Esophagus muscularis mucosa (tissue), 4 donors: ENCODE results near the gene SLC25A1. TPM values are rescaled to one million over a fixed set of nuclear protein-coding genes. Genes with fewer than 3 reads are reported as not detected.
A peak's percentile ranks its signal among the peaks of the same experiment; 100 is the strongest.

ENCODE experiments used
- DNase-seq: peaks from one replicate; pipeline ENCODE4 v3.0.0-alpha.2; 2017; ENCODE audit errors: extremely low spot score
- H3K27ac ChIP-seq, 4 donors: fragments of 200-600 bp; sonication (generic); replicated peaks in 1 of 4; 1 replicate in 3 of 4; 2 replicates in 1 of 4; pipeline ENCODE4 v1.5.1; 2016 to 2019; ENCODE audit warnings: mild to moderate bottlenecking in 1 of 4
- H3K27me3 ChIP-seq, 4 donors: fragments of 200-600 bp; sonication (generic); one replicate each; pipeline versions ENCODE4 v1.5.1 to v1.6.0; 2016 to 2019
- H3K36me3 ChIP-seq, 4 donors: fragments of 200-600 bp; sonication (generic); one replicate each; pipeline ENCODE4 v1.5.1; 2016 to 2019
- H3K4me1 ChIP-seq, 4 donors: fragments of 200-600 bp; sonication (generic); one replicate each; pipeline ENCODE4 v1.5.1; 2016 to 2019
- H3K4me3 ChIP-seq, 4 donors: fragments of 200-600 bp; sonication (generic); 1 replicate in 2 of 4; 2 replicates in 2 of 4; pipeline ENCODE4 v1.5.1; 2016 to 2019; ENCODE audit warnings: mild to moderate bottlenecking in 4 of 4, moderate library complexity in 1 of 4
- H3K9me3 ChIP-seq, 4 donors: fragments of 200-600 bp; sonication (generic); 1 replicate in 3 of 4; 2 replicates in 1 of 4; pipeline ENCODE4 v1.5.1; 2016 to 2019
- EP300 ChIP-seq: sonication (generic); formaldehyde crosslinking; IDR thresholded peaks from one replicate; pipeline ENCODE4 v1.6.1; 2017; ENCODE audit warnings: antibody characterized with exemption
- POLR2A ChIP-seq: fragments of 450-650 bp; IDR thresholded peaks from one replicate; pipeline ENCODE4 v1.6.1; 2017; ENCODE audit warnings: antibody characterized with exemption, moderate library complexity, mild to moderate bottlenecking, low read depth
- POLR2AphosphoS5 ChIP-seq, 2 donors: sonication (generic); formaldehyde crosslinking; IDR thresholded peaks; one replicate each; pipeline ENCODE4 v1.6.1; 2017; ENCODE audit warnings: antibody characterized with exemption in 2 of 2
- WGBS: methylation state at CpG from one replicate; pipeline ENCODE4 v1.1.5; 2018; 5-methylcytosine and 5-hydroxymethylcytosine counted together
- intact Hi-C: fragments of 100-400 bp; cut with DNase I; formaldehyde crosslinking; loops from one replicate; pipeline ENCODE4 v1.15.1; 2023
- total RNA-seq, 4 donors: library from RNA; depleted of rRNA; stranded (reverse); fragments of >200 nt; gene quantifications; one replicate each; pipeline versions ENCODE4 v1.1.0 to v1.2.1, GENCODE V29; 2016
- TF ChIP-seq, protein P1 (sequence below), 3 experiments: fragments of 200-600 bp in 2 of 3; fragments of 450-650 bp in 1 of 3; sonication (generic) in 2 of 3; IDR thresholded peaks; one replicate each; pipeline ENCODE4 v1.5.1; 2017 to 2019; ENCODE audit warnings: antibody characterized with exemption in 3 of 3, mild to moderate bottlenecking in 2 of 3, moderate library complexity in 1 of 3

The SLC25A1 gene
- total RNA-seq, 4 donors from 2014 or later = 57.3 to 88.9 (median 71.8) TPM

DNA sequence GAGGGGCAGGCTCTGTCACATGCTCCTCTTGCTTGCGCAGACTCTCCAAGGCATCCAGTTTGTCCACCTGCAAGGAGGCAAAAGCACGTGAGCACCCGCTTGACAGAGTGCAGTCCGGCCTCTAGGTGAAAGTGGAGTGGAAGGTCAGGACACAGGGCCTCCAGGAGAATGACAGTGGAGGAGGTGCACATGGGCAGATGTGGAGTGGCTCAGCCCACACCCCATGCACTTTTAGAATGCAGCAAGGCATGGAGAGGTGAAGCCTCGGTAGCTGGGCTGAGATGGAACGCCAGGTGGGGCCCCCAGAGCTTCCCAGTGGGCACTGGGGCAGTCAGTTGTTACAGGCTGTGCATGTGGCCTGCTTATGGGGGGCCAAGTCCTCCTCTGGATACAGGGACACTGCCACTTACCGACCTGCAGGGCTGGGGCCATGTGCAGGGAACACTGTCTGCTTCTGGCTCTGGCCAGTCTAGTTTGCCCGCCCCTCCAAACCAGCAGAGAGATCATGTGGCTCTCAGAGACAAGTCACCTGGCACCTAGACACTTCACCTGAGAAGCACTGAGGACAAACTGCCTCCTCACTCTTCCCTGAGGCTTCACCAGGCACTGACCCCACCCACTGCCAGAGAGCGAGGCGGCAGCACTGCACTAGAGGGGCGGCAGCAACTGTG, 2.3 kb upstream of the SLC25A1 start:
- Histone ChIP-seq H3K4me1 (peaks cover 13 to 33% (median 31%) of the 10 kb centered on the region in 4 donors), H3K27me3 (no peaks in the 10 kb centered on the region), H3K4me3 (no peak overlapping the region), H3K27ac (no peak overlapping the region), H3K36me3 (peaks cover 0 to 5% (median 2%) of the 10 kb centered on the region in 4 donors), H3K9me3 (no peaks in the 10 kb centered on the region)
- no peak for DNase-seq
- no peak for TF ChIP-seq POLR2A
- TF ChIP-seq, protein P1, sequence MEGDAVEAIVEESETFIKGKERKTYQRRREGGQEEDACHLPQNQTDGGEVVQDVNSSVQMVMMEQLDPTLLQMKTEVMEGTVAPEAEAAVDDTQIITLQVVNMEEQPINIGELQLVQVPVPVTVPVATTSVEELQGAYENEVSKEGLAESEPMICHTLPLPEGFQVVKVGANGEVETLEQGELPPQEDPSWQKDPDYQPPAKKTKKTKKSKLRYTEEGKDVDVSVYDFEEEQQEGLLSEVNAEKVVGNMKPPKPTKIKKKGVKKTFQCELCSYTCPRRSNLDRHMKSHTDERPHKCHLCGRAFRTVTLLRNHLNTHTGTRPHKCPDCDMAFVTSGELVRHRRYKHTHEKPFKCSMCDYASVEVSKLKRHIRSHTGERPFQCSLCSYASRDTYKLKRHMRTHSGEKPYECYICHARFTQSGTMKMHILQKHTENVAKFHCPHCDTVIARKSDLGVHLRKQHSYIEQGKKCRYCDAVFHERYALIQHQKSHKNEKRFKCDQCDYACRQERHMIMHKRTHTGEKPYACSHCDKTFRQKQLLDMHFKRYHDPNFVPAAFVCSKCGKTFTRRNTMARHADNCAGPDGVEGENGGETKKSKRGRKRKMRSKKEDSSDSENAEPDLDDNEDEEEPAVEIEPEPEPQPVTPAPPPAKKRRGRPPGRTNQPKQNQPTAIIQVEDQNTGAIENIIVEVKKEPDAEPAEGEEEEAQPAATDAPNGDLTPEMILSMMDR (IDR thresholded peaks at IDR 0.05) = no peak
- 89% methylated on average over 11 of the region's 11 CpGs for WGBS
- intact Hi-C loops = loop anchor here (10.0 kb wide), 2 partner anchors 184 to 454 kb away; no protein-coding TSS in a partner anchor

DNA sequence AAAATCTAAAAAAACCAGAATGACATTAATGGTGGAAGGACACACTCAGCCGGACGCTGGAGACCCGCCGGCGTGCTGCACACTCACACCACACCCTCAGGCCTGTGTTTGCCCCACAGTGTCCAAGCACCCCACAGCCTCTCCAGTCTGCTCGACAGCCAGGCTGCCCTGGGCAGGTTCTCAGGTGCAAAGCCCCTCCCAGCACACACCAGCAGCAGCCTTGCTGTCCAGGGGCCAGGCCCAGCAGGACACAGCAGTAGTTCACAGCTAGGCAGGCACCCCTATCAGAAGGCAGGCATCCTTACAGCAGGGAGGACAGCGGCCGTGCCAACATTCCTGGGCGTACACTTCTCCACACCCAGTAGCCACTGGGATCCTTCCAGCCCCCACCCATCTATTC, 1.7 kb upstream of the SLC25A1 start:
- no peak overlapping the region for H3K4me3 ChIP-seq
- H3K36me3 ChIP-seq = peaks cover 0 to 10% (median 2%) of the 10 kb centered on the region in 4 donors
- WGBS = 72% methylated on average over 5 of the region's 9 CpGs
- DNase-seq = no peak
- H3K4me1 ChIP-seq = peaks cover 16 to 40% (median 36%) of the 10 kb centered on the region in 4 donors
- TF ChIP-seq, protein P1 (IDR thresholded peaks at IDR 0.05) = no peak
- TF ChIP-seq POLR2A (no peak), POLR2AphosphoS5 (IDR thresholded peaks at IDR 0.05) (no peak), EP300 (no peak)
- no peaks in the 10 kb centered on the region for H3K9me3 ChIP-seq
- H3K27ac ChIP-seq = peak overlapping the region in 2 of 4 donors; percentile 93 to 96
- intact Hi-C loops = loop anchor here (10.0 kb wide), 2 partner anchors 185 to 455 kb away; no protein-coding TSS in a partner anchor
- H3K27me3 ChIP-seq = no peaks in the 10 kb centered on the region

DNA sequence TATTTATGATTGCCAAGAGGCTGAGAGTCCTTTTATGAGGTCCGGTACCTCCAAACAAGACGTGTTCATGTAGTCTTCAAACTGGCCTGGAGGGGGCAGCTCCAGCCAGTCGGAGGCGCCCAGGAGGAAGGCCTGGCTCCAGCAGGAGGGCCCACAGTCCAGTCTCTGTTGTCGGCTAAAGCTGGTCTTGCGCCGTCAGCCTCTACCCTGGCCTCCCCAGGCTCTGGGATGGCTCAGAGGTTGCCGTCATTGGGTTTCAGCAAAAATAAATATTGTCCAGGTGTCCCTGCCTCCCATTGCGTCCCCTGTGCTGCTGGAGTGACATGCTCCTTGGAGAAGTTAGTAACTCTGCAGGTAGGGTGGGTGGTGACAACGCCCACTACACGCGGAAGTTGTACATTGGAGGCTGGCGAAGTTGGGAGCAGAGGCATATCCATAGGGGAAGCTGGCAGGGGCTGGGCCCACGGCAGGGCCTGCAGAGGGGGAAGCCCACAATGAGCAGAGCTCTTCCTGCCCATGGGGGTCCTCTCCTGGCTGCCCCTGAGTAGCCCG, 1.0 kb upstream of the SLC25A1 start:
- TF ChIP-seq, protein P1 (IDR thresholded peaks at IDR 0.05) = peak; percentile 74 to 76 (median 76)
- TF ChIP-seq POLR2AphosphoS5 (IDR thresholded peaks at IDR 0.05) = peak in 1 of 2 donors; percentile 58
- no peak for TF ChIP-seq POLR2A
- TF ChIP-seq EP300 = no peak
- H3K27me3 ChIP-seq = no peaks in the 10 kb centered on the region
- peak overlapping the region; percentile 83 to 98 (median 92) for H3K4me3 ChIP-seq
- no peak for DNase-seq
- intact Hi-C loops = loop anchor here (5.0 to 10.0 kb wide), 4 partner anchors 37 to 455 kb away; partner anchors contain the start of genes ESS2, HIRA and MRPL40
- no peaks in the 10 kb centered on the region for H3K9me3 ChIP-seq
- peaks cover 0 to 13% (median 2%) of the 10 kb centered on the region in 4 donors for H3K36me3 ChIP-seq
- H3K27ac ChIP-seq = peak overlapping the region; percentile 90 to 97 (median 94)
- 75% methylated on average over 6 of the region's 15 CpGs for WGBS
- peaks cover 23 to 46% (median 42%) of the 10 kb centered on the region in 4 donors for H3K4me1 ChIP-seq

DNA sequence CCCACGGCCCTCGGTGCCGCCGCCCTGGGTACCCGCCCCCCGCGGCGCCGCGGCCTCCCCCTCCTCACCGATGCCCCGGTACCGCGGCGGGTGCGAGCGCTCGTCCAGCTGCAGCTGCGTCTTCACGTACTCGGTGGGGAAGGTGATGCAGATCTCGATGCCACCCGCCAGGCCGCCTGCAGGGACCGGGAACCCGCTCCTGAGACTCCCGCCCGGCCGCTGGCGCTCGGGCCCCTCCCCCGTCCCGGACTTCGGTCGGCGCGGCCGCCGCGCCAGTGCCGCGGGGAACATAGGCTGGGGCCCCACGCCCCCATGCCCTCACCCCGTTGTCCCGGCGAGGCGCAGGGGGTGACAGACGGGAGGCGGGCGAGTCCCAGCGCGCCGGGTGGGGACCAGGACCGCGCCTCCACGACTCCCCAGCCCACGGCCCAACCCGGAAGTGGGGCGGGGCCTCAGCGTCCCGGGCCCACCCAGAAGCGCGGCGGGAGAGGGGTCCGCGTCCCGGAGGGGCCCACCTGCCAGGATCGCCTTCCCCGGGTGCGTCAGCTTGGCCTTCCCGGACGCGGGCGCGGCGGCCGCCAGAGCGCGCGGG, 375 bp downstream of the SLC25A1 start:
- peak overlapping the region; percentile 90 to 97 (median 94) for H3K27ac ChIP-seq
- peak overlapping the region; percentile 83 to 98 (median 92) for H3K4me3 ChIP-seq
- DNase-seq = no peak
- peaks cover 0 to 12% (median under 1%) of the 10 kb centered on the region in 4 donors for H3K36me3 ChIP-seq
- no CpG with 5 or more reads among the region's 80 CpGs for WGBS
- intact Hi-C loops = loop anchor here (5.0 kb wide), 2 partner anchors 36 to 254 kb away; partner anchors contain the start of genes ESS2, HIRA and MRPL40
- no peaks in the 10 kb centered on the region for H3K27me3 ChIP-seq
- TF ChIP-seq POLR2AphosphoS5 (IDR thresholded peaks at IDR 0.05) (no peak), EP300 (no peak), POLR2A (no peak)
- TF ChIP-seq, protein P1 (IDR thresholded peaks at IDR 0.05) = no peak
- H3K9me3 ChIP-seq = no peaks in the 10 kb centered on the region
- H3K4me1 ChIP-seq = peaks cover 37 to 60% (median 56%) of the 10 kb centered on the region in 4 donors
